Osteocyte (in vitro differentiated cells): Measurements from ENCODE around the gene SMIM35. TPM values are rescaled to one million over a fixed set of nuclear protein-coding genes. Genes with fewer than 3 reads are reported as not detected.

Source experiments
- DNase-seq: peaks from one replicate; pipeline ENCODE4 v3.0.0; 2021; ENCODE audit warnings: mixed read lengths; ENCODE audit not compliant: unreplicated experiment; ENCODE audit errors: extremely low spot score
- H3K27ac Mint-ChIP-seq: one replicate; pipeline ENCODE4 v1.8.0; 2021; ENCODE audit warnings: mild to moderate bottlenecking, mixed read lengths; ENCODE audit not compliant: unreplicated experiment
- H3K27me3 Mint-ChIP-seq: one replicate; pipeline ENCODE4 v1.8.0; 2021; ENCODE audit warnings: mixed read lengths; ENCODE audit not compliant: unreplicated experiment
- H3K36me3 Mint-ChIP-seq: one replicate; pipeline ENCODE4 v1.8.0; 2021; ENCODE audit warnings: mixed read lengths; ENCODE audit not compliant: unreplicated experiment
- H3K4me1 Mint-ChIP-seq: one replicate; pipeline ENCODE4 v1.8.0; 2021; ENCODE audit warnings: mixed read lengths; ENCODE audit not compliant: unreplicated experiment
- H3K4me3 Mint-ChIP-seq: one replicate; pipeline ENCODE4 v1.8.0; 2021; ENCODE audit warnings: mild to moderate bottlenecking, moderate library complexity, mixed read lengths; ENCODE audit not compliant: unreplicated experiment
- H3K9me3 Mint-ChIP-seq: one replicate; pipeline ENCODE4 v1.8.0; 2021; ENCODE audit warnings: mixed read lengths; ENCODE audit not compliant: unreplicated experiment
- total RNA-seq: library from RNA; stranded (reverse); gene quantifications from 2 replicates; pipeline ENCODE4 v1.2.1, GENCODE V29; 2021
- TF ChIP-seq, protein P1 (sequence below): fragments of 200-600 bp; sonication (generic); IDR thresholded peaks from 2 replicates; pipeline ENCODE4 v1.5.0; 2021; ENCODE audit warnings: antibody characterized with exemption, mild to moderate bottlenecking, moderate library complexity

SMIM35 gene
- total RNA-seq, 1 donor from 2014 or later, result not detected

GRCh38 chr11:118092907-118093571 is 6.3 kb upstream of the SMIM35 start:
- Mint-ChIP-seq H3K4me3 (no peak overlapping the region), H3K36me3 (no peaks in the 10 kb centered on the region), H3K4me1 (no peaks in the 10 kb centered on the region), H3K27me3 (peaks cover 10% of the 10 kb centered on the region), H3K9me3 (no peaks in the 10 kb centered on the region), H3K27ac (no peak overlapping the region)
- TF ChIP-seq, protein P1, sequence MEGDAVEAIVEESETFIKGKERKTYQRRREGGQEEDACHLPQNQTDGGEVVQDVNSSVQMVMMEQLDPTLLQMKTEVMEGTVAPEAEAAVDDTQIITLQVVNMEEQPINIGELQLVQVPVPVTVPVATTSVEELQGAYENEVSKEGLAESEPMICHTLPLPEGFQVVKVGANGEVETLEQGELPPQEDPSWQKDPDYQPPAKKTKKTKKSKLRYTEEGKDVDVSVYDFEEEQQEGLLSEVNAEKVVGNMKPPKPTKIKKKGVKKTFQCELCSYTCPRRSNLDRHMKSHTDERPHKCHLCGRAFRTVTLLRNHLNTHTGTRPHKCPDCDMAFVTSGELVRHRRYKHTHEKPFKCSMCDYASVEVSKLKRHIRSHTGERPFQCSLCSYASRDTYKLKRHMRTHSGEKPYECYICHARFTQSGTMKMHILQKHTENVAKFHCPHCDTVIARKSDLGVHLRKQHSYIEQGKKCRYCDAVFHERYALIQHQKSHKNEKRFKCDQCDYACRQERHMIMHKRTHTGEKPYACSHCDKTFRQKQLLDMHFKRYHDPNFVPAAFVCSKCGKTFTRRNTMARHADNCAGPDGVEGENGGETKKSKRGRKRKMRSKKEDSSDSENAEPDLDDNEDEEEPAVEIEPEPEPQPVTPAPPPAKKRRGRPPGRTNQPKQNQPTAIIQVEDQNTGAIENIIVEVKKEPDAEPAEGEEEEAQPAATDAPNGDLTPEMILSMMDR, result no peak
- no peak for DNase-seq

DNA sequence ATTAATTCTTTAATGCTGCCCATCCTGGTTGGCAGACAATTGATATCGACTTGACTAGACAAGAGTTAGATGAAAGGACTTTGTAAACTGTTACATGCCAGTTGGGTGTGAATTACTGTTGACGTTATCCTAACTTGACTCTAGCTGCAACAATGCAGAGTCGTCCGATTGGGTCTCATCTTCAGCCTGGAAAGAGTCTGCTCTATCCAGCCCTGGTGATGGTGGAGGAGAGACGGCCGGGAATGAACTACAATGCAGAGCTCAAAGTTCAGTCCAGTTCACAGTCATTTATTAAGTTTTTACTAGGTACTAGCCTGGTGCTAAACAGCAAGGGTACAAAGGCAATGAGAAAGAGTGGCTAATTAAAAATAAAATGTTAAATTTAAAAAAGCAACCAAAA is 4.9 kb upstream of the SMIM35 start:
- no peak for DNase-seq
- TF ChIP-seq, protein P1, result no peak
- Mint-ChIP-seq H3K27ac (no peak overlapping the region), H3K4me1 (no peaks in the 10 kb centered on the region), H3K4me3 (no peak overlapping the region), H3K9me3 (no peaks in the 10 kb centered on the region), H3K36me3 (no peaks in the 10 kb centered on the region), H3K27me3 (no peaks in the 10 kb centered on the region)

DNA sequence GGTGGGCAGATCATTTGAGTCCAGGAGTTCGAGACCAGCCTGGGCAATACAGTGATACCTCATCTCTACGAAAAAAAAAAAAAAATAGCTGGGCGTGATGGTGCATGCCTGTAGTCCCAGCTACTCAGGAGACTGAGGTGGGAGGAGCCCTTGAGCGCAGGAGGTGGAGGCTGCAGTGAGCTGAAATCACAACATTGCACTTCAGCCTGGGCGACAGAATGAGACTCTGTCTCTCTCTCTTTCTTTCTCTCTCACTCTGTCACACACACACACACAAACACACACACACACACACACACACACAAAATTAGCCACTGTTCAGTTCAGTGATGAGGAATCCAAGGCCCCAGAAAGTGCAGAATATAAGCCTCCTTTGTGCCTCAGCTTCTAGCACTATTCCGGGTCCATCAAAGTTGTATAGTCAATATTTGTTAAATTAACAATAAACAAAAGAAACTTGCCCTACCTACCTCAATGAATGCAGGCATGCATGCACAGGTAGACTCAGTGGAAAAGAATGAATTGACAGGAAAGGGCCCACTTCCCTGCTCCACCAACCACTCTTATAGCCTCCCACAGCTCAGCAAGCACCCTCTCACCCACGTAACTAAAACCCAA is 3.9 kb upstream of the SMIM35 start:
- TF ChIP-seq, protein P1, result no peak
- H3K4me3 Mint-ChIP-seq, result no peak overlapping the region
- H3K27ac Mint-ChIP-seq, result no peak overlapping the region
- H3K27me3 Mint-ChIP-seq, result no peaks in the 10 kb centered on the region
- no peaks in the 10 kb centered on the region for H3K4me1 Mint-ChIP-seq
- H3K9me3 Mint-ChIP-seq, result no peaks in the 10 kb centered on the region
- H3K36me3 Mint-ChIP-seq, result no peaks in the 10 kb centered on the region
- DNase-seq, result no peak

GRCh38 chr11:118088531-118088930 is 1.8 kb upstream of the SMIM35 start:
- DNase-seq, result no peak
- Mint-ChIP-seq H3K4me1 (no peaks in the 10 kb centered on the region), H3K9me3 (no peaks in the 10 kb centered on the region), H3K27me3 (peaks cover 8% of the 10 kb centered on the region), H3K27ac (no peak overlapping the region), H3K4me3 (no peak overlapping the region), H3K36me3 (no peaks in the 10 kb centered on the region)
- TF ChIP-seq, protein P1, result no peak

DNA sequence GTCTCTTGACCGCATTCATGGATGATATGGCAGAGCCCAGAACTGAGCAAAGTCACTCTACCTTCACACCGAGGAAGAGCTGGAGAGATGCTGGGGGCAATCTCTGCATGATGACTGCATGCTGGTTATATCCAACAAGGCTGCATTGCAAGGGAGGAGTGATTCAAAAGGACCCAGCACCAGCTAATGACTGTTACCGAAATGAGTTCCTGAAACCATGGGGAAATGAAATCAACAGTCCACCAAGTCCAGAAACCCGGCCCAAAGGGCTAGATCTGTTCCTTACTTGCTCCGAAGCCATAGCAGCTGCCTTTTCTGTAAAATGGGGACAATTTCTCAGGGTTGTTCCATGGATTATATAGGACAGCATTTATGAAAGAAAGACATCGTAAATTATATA is 1.2 kb upstream of the SMIM35 start:
- H3K4me3 Mint-ChIP-seq, result no peak overlapping the region
- no peaks in the 10 kb centered on the region for H3K4me1 Mint-ChIP-seq
- H3K27me3 Mint-ChIP-seq, result peaks cover 12% of the 10 kb centered on the region
- TF ChIP-seq, protein P1, result no peak
- H3K27ac Mint-ChIP-seq, result no peak overlapping the region
- no peaks in the 10 kb centered on the region for H3K36me3 Mint-ChIP-seq
- H3K9me3 Mint-ChIP-seq, result no peaks in the 10 kb centered on the region
- no peak for DNase-seq
